HG03378 (cell line): ENCODE results near the gene TRMO.

Experiments used
- ATAC-seq: cut with Tn5 transposase; IDR thresholded peaks from one replicate; pipeline ENCODE4 v1.9.1; 2021; ENCODE audit warnings: mild to moderate bottlenecking, moderate library complexity; ENCODE audit not compliant: unreplicated experiment

The TRMO gene

GRCh38 chr9:97940233-97940632 lies 17.9 kb upstream of the TRMO start:
- ATAC-seq: no peak

DNA sequence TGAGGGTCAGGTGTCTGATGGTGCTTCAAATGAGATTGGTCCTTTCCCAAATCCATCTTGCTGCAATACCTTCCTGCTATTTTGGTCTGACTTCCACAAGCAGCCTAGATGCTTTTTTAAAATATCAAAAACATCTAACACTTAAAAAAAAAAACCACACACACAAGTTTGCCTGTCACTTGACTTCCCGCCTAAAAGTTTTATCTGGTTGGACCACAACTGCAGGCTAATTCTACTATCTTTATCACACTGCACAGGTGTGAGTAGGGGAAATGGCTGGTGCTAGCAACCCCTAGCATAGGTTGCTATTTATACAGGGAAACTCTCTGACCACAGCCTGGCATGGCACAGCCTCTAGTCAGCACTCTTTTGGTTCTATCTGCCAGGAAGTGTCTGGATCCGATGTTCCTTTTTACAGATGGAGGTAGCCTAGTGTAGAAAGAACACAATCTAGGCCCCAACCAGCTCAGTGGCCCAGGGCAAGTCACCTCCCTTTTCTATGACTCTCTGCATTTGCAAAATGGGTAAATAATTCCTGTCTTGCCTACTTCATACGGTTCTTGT lies 15.9 kb upstream of the TRMO start, which contains the start of gene HEMGN:
Gene HEMGN, minus strand, starts transcription at position 92 of the 564 bp plus-strand sequence. Its CDS starts 36 bp downstream, at position 56.
- no peak for ATAC-seq

GRCh38 chr9:97936998-97937397 lies 14.7 kb upstream of the TRMO start:
- no peak for ATAC-seq

DNA sequence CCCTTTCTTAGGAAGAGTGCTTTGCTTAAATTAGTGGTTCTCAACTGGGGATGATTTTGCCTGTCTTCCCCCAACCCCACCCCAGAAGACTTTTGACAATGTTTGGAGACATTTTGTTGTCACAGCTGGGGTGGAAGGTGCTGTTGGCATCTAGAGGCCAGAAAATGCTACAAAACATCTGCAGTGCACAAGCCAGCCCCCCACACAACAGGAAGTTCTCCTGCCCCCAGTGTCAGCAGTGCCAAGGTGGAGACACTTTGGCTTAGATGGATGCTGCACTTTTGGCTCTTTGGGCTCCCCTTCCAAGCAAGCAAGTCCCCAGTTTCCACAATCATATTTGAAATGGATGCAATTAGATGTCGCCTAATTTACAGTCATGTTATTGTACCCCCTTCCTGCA lies 13.0 kb upstream of the TRMO start:
- ATAC-seq: no peak

- no peak for ATAC-seq
Observed at GRCh38 chr9:97934321-97935115, 12.2 kb upstream of the TRMO start.

DNA sequence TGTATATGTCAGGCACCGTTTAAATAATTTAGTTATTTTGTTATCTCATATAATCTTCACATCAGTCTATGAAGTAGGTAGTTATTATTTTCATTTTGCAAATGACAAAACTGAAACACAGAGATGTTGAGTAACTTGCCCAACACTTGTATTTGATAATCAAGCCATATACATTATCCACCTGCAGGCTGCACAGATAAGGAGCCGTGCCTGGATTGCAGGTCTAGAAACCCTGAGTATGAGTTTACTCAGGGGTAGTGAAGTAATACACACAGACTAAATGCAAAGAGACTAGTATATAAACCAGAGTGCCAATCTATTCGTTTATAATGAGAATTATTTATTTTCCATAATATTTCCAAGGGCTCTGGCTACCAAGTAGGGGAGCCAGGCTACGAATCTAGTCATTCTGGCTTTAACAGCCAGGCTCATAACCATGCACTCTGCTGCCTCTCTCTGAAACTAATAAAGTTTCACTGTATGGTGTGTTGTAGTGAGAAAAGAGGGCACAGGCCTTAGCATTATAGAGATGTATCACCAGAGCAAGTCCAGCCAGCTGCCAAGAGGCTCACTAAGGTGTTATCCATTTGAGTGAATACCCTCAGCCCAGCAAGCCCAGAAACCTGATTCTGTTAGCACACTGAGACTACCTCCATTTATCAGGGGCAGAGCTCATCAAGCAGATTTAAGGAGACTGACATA lies 11.1 kb upstream of the TRMO start:
- no peak for ATAC-seq

- no peak for ATAC-seq
Observed at GRCh38 chr9:97930972-97931371, 8.7 kb upstream of the TRMO start.

- ATAC-seq: no peak
Observed at GRCh38 chr9:97928986-97929604, 6.8 kb upstream of the TRMO start.

- ATAC-seq: no peak
Observed at GRCh38 chr9:97925497-97926334, 3.4 kb upstream of the TRMO start.

- ATAC-seq: no peak
Observed at GRCh38 chr9:97924386-97924785, 2.1 kb upstream of the TRMO start.

DNA sequence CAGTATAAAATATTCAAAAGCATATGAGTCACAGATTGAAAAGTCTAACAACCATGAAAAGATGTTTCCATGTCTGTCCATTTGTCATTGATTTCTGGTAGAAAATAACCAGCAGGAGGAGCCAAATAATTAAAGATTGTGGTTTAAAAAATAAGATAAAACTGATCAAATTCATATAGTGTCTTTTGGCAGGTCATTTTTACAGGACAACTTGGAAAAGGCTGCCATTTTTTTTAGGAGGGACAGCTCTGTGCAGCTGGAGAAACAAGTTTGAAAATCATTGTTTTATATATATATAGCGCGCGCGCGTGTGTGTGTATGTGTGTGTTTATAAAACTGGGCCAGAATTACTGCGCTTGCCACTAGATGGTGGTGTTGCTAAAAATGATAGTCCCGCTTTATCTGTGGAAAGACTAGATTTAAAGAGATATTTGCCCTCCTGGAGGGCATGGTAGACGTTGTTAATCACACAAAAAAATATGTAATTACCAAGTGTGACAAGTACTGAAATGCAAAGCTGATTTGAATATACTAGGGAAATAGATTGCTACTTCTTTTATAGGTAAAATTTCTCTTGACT lies 1.3 kb upstream of the TRMO start:
- ATAC-seq: peak; percentile 29

- no peak for ATAC-seq
Observed at GRCh38 chr9:97919217-97919813, 3.0 kb downstream of the TRMO start.

- ATAC-seq: no peak
Observed at GRCh38 chr9:97918611-97919010, 3.7 kb downstream of the TRMO start.

- no peak for ATAC-seq
Observed at GRCh38 chr9:97911970-97912369, 10.3 kb downstream of the TRMO start.

DNA sequence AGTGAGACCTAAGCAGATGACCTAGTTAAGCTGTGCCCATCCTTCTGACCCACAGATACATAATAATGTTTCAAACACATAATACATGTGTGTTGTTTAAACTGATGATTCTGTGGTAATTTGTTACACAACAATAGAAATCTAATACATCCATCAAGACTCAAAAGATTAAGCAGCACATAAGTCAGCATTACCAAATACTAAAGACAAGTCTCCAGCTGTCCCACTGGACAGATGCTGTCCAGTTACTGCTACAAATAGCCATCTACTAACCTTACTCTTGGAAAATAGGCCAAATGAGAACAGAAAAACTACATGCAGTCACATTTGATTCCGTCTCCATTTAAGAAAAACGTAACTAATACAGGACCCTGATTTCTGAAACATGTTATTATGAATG lies 10.8 kb downstream of the TRMO start:
- ATAC-seq: no peak

DNA sequence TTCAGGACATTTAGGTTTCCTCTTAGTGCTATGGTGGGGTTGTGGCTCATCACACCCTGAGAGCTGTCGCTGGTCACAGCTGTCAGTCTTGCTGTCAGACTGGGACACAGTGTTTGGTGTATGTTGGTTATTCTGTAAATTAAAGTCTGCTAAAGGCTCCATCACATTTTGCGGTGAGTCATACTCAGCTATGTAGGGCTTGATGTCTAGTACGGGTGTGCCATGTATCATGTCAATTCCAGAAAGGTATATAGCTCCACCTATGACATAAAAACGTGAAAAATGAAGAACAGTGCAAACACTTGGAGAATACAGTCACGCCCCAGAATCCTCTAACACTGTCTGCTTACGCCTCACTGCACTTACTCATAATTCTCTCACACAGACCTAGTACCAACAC lies 11.9 kb downstream of the TRMO start:
- ATAC-seq: no peak

DNA sequence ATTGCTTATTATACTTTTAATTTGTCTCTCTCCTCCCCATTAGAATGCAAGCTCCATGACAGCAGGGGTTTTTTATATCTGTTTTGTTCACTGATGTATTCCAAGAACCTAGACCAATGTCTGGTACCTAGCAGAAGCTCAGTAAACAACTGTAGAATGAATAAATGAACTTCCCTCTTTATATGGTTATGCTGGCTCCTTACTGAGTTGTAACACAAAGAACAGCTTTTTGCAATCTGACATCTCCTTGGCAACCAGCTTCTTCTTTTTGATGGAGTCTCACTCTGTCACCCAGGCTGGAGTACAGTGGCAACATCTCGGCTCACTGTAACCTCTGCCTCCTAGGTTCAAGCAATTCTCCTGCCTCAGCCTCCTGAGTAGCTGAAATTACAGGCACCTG lies 13.6 kb downstream of the TRMO start:
- no peak for ATAC-seq

DNA sequence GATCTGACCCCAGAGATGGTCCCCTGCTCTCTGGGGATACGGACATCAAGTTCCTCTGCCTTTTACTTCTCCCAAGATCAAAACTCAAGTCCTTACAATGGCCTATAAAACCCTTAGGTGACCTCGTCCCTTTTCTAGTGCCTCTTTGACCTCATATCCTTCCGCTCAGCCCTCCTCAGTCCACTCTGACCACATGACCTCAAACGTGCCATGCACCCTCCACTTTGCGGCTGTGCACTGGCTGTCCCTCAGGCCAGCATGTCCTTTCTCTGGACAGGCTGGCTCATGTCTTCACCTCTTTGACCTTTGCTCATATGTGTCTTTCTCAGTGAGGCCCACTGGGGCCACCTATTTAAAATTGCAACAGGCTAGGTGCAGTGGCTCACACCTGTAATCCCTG lies 14.7 kb downstream of the TRMO start:
- ATAC-seq: no peak

GRCh38 chr9:97907046-97907445 lies 15.3 kb downstream of the TRMO start:
- ATAC-seq: no peak

DNA sequence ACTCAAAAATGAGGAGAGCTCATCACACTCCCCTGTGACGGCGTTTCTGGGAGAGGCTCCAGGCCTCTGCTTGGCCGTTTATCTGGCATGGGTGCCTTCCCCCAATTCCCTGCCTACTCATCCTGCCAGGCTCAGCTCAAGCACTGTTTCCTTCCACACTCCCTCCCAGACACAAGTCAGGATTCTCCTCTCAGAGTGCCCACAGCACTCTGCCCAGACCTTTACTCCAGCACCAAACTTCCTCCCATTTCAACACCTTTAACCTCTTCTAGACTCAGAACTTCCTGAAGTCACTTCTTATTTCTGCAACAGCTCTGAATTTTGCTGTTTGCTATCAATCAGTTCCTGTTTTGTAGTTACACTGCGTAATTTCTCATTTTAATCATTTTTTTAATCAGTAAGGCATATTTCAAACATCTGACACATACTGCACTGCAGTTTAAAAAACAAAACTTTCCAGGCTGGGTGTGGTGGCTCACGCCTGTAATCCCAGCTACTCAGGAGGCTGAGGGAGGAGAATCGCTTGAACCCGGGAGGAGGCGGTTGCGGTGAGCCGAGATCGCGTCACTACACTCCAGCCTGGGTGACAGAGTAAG lies 16.0 kb downstream of the TRMO start:
- no peak for ATAC-seq
